Neural cell (in vitro differentiated cells): Measurements from ENCODE around the gene HIF3A.

Experiments used
- CTCF ChIP-seq: fragments of 450-650 bp; IDR thresholded peaks from 2 replicates; pipeline ENCODE4 v1.5.1; 2014; ENCODE audit warnings: antibody characterized with exemption, mild to moderate bottlenecking, moderate library complexity; ENCODE audit not compliant: poor library complexity, severe bottlenecking
- EP300 ChIP-seq: fragments of 450-650 bp; conservative IDR thresholded peaks from 2 replicates; pipeline ENCODE4 v1.6.1; 2014; ENCODE audit warnings: antibody characterized with exemption, mild to moderate bottlenecking, moderate library complexity; ENCODE audit not compliant: poor library complexity, severe bottlenecking
- EZH2 ChIP-seq: fragments of 200-600, 300-800 bp; shearing (Covaris generic), sonication (generic); IDR thresholded peaks from 2 replicates; pipeline ENCODE4 v1.6.1; 2014; ENCODE audit warnings: antibody characterized with exemption, low read length, borderline replicate concordance, mild to moderate bottlenecking; ENCODE audit not compliant: insufficient read depth, poor library complexity, severe bottlenecking
- REST ChIP-seq: IDR thresholded peaks from 2 replicates; pipeline ENCODE4 v1.6.1; 2012; ENCODE audit warnings: borderline replicate concordance
- SMC3 ChIP-seq: fragments of 450-650 bp; conservative IDR thresholded peaks from 2 replicates; pipeline ENCODE4 v1.6.1; 2014; ENCODE audit warnings: antibody characterized with exemption, mild to moderate bottlenecking, moderate library complexity; ENCODE audit not compliant: poor library complexity
- TAF1 ChIP-seq: IDR thresholded peaks from 2 replicates; pipeline ENCODE4 v1.6.1; 2012; ENCODE audit warnings: low read depth

- TF ChIP-seq CTCF (no peak), TAF1 (no peak), SMC3 (no peak), EP300 (no peak), EZH2 (no peak), REST (no peak)
These were observed 68.7 kb downstream of the HIF3A start for GRCh38 chr19:46365561-46365960.
